HG03571 (cell line): ENCODE data around the gene ZNF385B.

Experiments
- ATAC-seq: cut with Tn5 transposase; IDR thresholded peaks from one replicate; pipeline ENCODE4 v1.9.1; 2021; ENCODE audit not compliant: unreplicated experiment

Gene ZNF385B

GRCh38 chr2:179857236-179857635 lies 4.2 kb downstream of the ZNF385B start:
- no peak for ATAC-seq

- no peak for ATAC-seq
Observed at GRCh38 chr2:179856205-179856604, 5.2 kb downstream of the ZNF385B start.

- no peak for ATAC-seq
Observed at GRCh38 chr2:179855673-179856072, 5.7 kb downstream of the ZNF385B start.

- no peak for ATAC-seq
Observed at GRCh38 chr2:179854891-179855290, 6.5 kb downstream of the ZNF385B start.

- no peak for ATAC-seq
Observed at GRCh38 chr2:179853108-179853507, 8.3 kb downstream of the ZNF385B start.

GRCh38 chr2:179850188-179850587 lies 11.2 kb downstream of the ZNF385B start:
- ATAC-seq = no peak

- no peak for ATAC-seq
Observed at GRCh38 chr2:179849719-179850118, 11.7 kb downstream of the ZNF385B start.

- ATAC-seq = no peak
Observed at GRCh38 chr2:179843541-179843940, 17.9 kb downstream of the ZNF385B start.

- no peak for ATAC-seq
Observed at GRCh38 chr2:179842498-179843153, 18.8 kb downstream of the ZNF385B start.

- no peak for ATAC-seq
Observed at GRCh38 chr2:179840840-179841239, 20.6 kb downstream of the ZNF385B start.

GRCh38 chr2:179837408-179837807 lies 24.0 kb downstream of the ZNF385B start:
- no peak for ATAC-seq

GRCh38 chr2:179830043-179830787 lies 31.2 kb downstream of the ZNF385B start:
- no peak for ATAC-seq

- no peak for ATAC-seq
Observed at GRCh38 chr2:179826297-179826696, 35.1 kb downstream of the ZNF385B start.

GRCh38 chr2:179825494-179825893 lies 35.9 kb downstream of the ZNF385B start:
- ATAC-seq = no peak

GRCh38 chr2:179824961-179825360 lies 36.5 kb downstream of the ZNF385B start:
- ATAC-seq = no peak

- no peak for ATAC-seq
Observed at GRCh38 chr2:179822540-179822939, 38.9 kb downstream of the ZNF385B start.

GRCh38 chr2:179818546-179818945 lies 42.9 kb downstream of the ZNF385B start:
- no peak for ATAC-seq

GRCh38 chr2:179817181-179817841 lies 44.1 kb downstream of the ZNF385B start:
- ATAC-seq = no peak

GRCh38 chr2:179814050-179814449 lies 47.4 kb downstream of the ZNF385B start:
- ATAC-seq = no peak

GRCh38 chr2:179812501-179812900 lies 48.9 kb downstream of the ZNF385B start:
- ATAC-seq = no peak

GRCh38 chr2:179811042-179811441 lies 50.4 kb downstream of the ZNF385B start:
- ATAC-seq = no peak

- no peak for ATAC-seq
Observed at GRCh38 chr2:179809606-179810005, 51.8 kb downstream of the ZNF385B start.
